H9 (cell line): ENCODE data around the gene MICA. TPM values are rescaled to one million over a fixed set of nuclear protein-coding genes. Genes with fewer than 3 reads are reported as not detected.
"Not testable (repeated sequence)": the region's sequence is repeated elsewhere in the genome, so short reads cannot be mapped to it uniquely, and the experiment has no call there.

Source experiments
- DNase-seq: peaks from one replicate; pipeline ENCODE4 v3.0.0-alpha.2; 2017
- H2AFZ ChIP-seq: one replicate; pipeline ENCODE4 v1.6.1; 2013; ENCODE audit warnings: mild to moderate bottlenecking, low read length, control low read depth, moderate library complexity
- H2AK5ac ChIP-seq: 2 replicates; pipeline ENCODE4 v1.6.1; 2013; ENCODE audit warnings: low read length, control low read depth, mixed read lengths; ENCODE audit not compliant: insufficient read length
- H2BK120ac ChIP-seq: one replicate; pipeline ENCODE4 v1.6.1; 2013; ENCODE audit warnings: low read depth, mild to moderate bottlenecking, low read length, control low read depth, inconsistent platforms; ENCODE audit not compliant: poor library complexity, severe bottlenecking
- H2BK12ac ChIP-seq: 2 replicates; pipeline ENCODE4 v1.6.1; 2013; ENCODE audit warnings: low read length, control low read depth, mixed read lengths, low read depth; ENCODE audit not compliant: insufficient read length
- H2BK15ac ChIP-seq: 2 replicates; pipeline ENCODE4 v1.6.1; 2013; ENCODE audit warnings: low read depth, low read length, control low read depth
- H2BK20ac ChIP-seq: one replicate; pipeline ENCODE4 v1.6.1; 2013; ENCODE audit warnings: low read depth, mild to moderate bottlenecking, low read length, control low read depth, inconsistent platforms; ENCODE audit not compliant: poor library complexity, severe bottlenecking
- H2BK5ac ChIP-seq: 2 replicates; pipeline ENCODE4 v1.6.1; 2013; ENCODE audit warnings: low read length, control low read depth, mixed read lengths; ENCODE audit not compliant: insufficient read length
- H3K14ac ChIP-seq: 2 replicates; pipeline ENCODE4 v1.6.1; 2013; ENCODE audit warnings: low read length, control low read depth; ENCODE audit not compliant: insufficient read depth
- H3K18ac ChIP-seq: 2 replicates; pipeline ENCODE4 v1.6.1; 2013; ENCODE audit warnings: low read depth, mild to moderate bottlenecking, mixed read lengths, low read length, control low read depth; ENCODE audit not compliant: insufficient read length
- H3K23ac ChIP-seq: 2 replicates; pipeline ENCODE4 v1.6.1; 2013; ENCODE audit warnings: low read length, control low read depth, mixed read lengths, low read depth; ENCODE audit not compliant: insufficient read length
- H3K23me2 ChIP-seq: 2 replicates; pipeline ENCODE4 v1.6.1; 2013; ENCODE audit warnings: low read depth, mild to moderate bottlenecking, mixed read lengths, low read length, control low read depth; ENCODE audit not compliant: insufficient read length, poor library complexity, severe bottlenecking
- H3K27ac ChIP-seq: 2 replicates; pipeline ENCODE4 v1.5.1; 2013; ENCODE audit warnings: low read length, control low read depth, mixed read lengths, low read depth; ENCODE audit not compliant: insufficient read length
- H3K27me3 ChIP-seq: 2 replicates; pipeline ENCODE4 v1.6.1; 2013; ENCODE audit warnings: low read length, control low read depth, inconsistent platforms; ENCODE audit not compliant: insufficient read depth
- H3K4ac ChIP-seq: 2 replicates; pipeline ENCODE4 v1.6.1; 2013; ENCODE audit warnings: low read depth, mild to moderate bottlenecking, control low read depth, inconsistent platforms, low read length, moderate library complexity
- H3K4me1 ChIP-seq: 2 replicates; pipeline ENCODE4 v1.6.1; 2013; ENCODE audit warnings: low read length, control low read depth, inconsistent platforms; ENCODE audit not compliant: insufficient read depth
- H3K4me2 ChIP-seq: 2 replicates; pipeline ENCODE4 v1.6.1; 2013; ENCODE audit warnings: low read length, control low read depth, mixed read lengths; ENCODE audit not compliant: insufficient read length, insufficient read depth
- H3K56ac ChIP-seq: 2 replicates; pipeline ENCODE4 v1.6.1; 2013; ENCODE audit warnings: low read depth, mild to moderate bottlenecking, mixed read lengths, low read length, control low read depth; ENCODE audit not compliant: insufficient read length
- H3K79me1 ChIP-seq: 2 replicates; pipeline ENCODE4 v1.6.1; 2013; ENCODE audit warnings: low read depth, mild to moderate bottlenecking, moderate library complexity, low read length, control low read depth, inconsistent platforms; ENCODE audit not compliant: insufficient read depth, poor library complexity, severe bottlenecking
- H3K79me2 ChIP-seq: 2 replicates; pipeline ENCODE4 v1.6.1; 2013; ENCODE audit warnings: low read length, control low read depth, inconsistent platforms; ENCODE audit not compliant: insufficient read depth
- H3K9ac ChIP-seq: 2 replicates; pipeline ENCODE4 v1.6.1; 2013; ENCODE audit warnings: low read length, control low read depth, mixed read lengths; ENCODE audit not compliant: insufficient read length; ENCODE audit errors: extremely low read depth
- H3K9me3 ChIP-seq: one replicate; pipeline ENCODE4 v1.6.1; 2013; ENCODE audit warnings: low read depth, low read length, inconsistent platforms; ENCODE audit not compliant: control insufficient read depth
- H3T11ph ChIP-seq: one replicate; pipeline ENCODE4 v1.6.1; 2013; ENCODE audit warnings: mild to moderate bottlenecking, low read length, control low read depth, inconsistent platforms
- H4K20me1 ChIP-seq: one replicate; pipeline ENCODE4 v1.6.1; 2013; ENCODE audit not compliant: control insufficient read depth, insufficient read length, insufficient read depth
- H4K5ac ChIP-seq: 2 replicates; pipeline ENCODE4 v1.6.1; 2013; ENCODE audit warnings: low read depth, mild to moderate bottlenecking, mixed read lengths, low read length, control low read depth; ENCODE audit not compliant: insufficient read length
- H4K8ac ChIP-seq: replicated peaks from 2 replicates; pipeline ENCODE4 v1.6.1; 2013; ENCODE audit warnings: low read length, control low read depth, mixed read lengths, low read depth; ENCODE audit not compliant: insufficient read length
- H4K91ac ChIP-seq: 2 replicates; pipeline ENCODE4 v1.6.1; 2013; ENCODE audit warnings: low read depth, mild to moderate bottlenecking, moderate library complexity, mixed read lengths, low read length, control low read depth; ENCODE audit not compliant: insufficient read length
- H3K27ac Mint-ChIP-seq, 3 experiments: 2 replicates in 2 of 3; 3 replicates in 1 of 3; pipeline ENCODE4 v1.8.0; 2020 to 2021; ENCODE audit warnings: mixed read lengths in 3 of 3, mild to moderate bottlenecking in 1 of 3, moderate library complexity in 1 of 3
- H3K27me3 Mint-ChIP-seq: 2 replicates; pipeline ENCODE4 v1.8.0; 2021; ENCODE audit warnings: low read depth, mild to moderate bottlenecking, moderate library complexity, mixed read lengths
- H3K36me3 Mint-ChIP-seq, 3 experiments: 2 replicates in 2 of 3; 3 replicates in 1 of 3; pipeline ENCODE4 v1.8.0; 2020 to 2021; ENCODE audit warnings: low read depth in 3 of 3, mixed read lengths in 3 of 3; ENCODE audit not compliant: insufficient read depth in 1 of 3
- H3K4me1 Mint-ChIP-seq, 2 experiments: 2 replicates each; pipeline ENCODE4 v1.8.0; 2020; ENCODE audit warnings: mixed read lengths in 2 of 2
- H3K4me3 Mint-ChIP-seq, 2 experiments: 2 replicates in 1 of 2; 3 replicates in 1 of 2; pipeline ENCODE4 v1.8.0; 2020 to 2021; ENCODE audit warnings: mild to moderate bottlenecking in 2 of 2, mixed read lengths in 2 of 2, moderate library complexity in 1 of 2
- H3K9me3 Mint-ChIP-seq, 2 experiments: 2 replicates in 1 of 2; 3 replicates in 1 of 2; pipeline ENCODE4 v1.8.0; 2020; ENCODE audit warnings: mild to moderate bottlenecking in 2 of 2, mixed read lengths in 2 of 2, moderate library complexity in 1 of 2
- CTCF ChIP-seq: fragments of 200-600 bp; sonication (generic); conservative IDR thresholded peaks from 3 replicates; pipeline ENCODE4 v1.8.0; 2021; ENCODE audit warnings: antibody characterized with exemption, mild to moderate bottlenecking
- WGBS: extraction: QIAGEN DNeasy Blood & Tissue Kit; methylation state at CpG from one replicate; pipeline ENCODE4 v1.1.7; 2013; ENCODE audit warnings: missing lambda C conversion rate, low lambda C conversion rate, mixed read lengths; ENCODE audit not compliant: insufficient read length; ENCODE audit errors: extremely low coverage; 5-methylcytosine and 5-hydroxymethylcytosine counted together
- total RNA-seq: library from RNA; stranded (reverse); gene quantifications from 2 replicates; pipeline ENCODE4 v1.2.1, GENCODE V29; 2021

Gene MICA
- total RNA-seq, 1 experiment from 2014 or later, result 8.5 TPM

GRCh38 chr6:31368461-31368860 is 34.9 kb upstream of the MICA start:
- no peak overlapping the region for H3K9ac ChIP-seq
- no peak for TF ChIP-seq CTCF
- H3K9me3 ChIP-seq, result no peaks in the 10 kb centered on the region
- H2BK20ac ChIP-seq, result no peak overlapping the region
- no peak overlapping the region for H2AK5ac ChIP-seq
- peaks cover 0 to 5% (median 0%) of the 10 kb centered on the region in 3 experiments; a peak in 2 of 7 replicates for H3K36me3 Mint-ChIP-seq
- H2AFZ ChIP-seq, result no peak overlapping the region
- no peak overlapping the region for H3K27ac Mint-ChIP-seq
- peaks cover 3% of the 10 kb centered on the region for H3K23me2 ChIP-seq
- no peaks in the 10 kb centered on the region for H3K27me3 ChIP-seq
- peaks cover 71% of the 10 kb centered on the region for H3K27me3 Mint-ChIP-seq
- peaks cover 6 to 10% of the 10 kb centered on the region in 2 experiments for H3K4me1 Mint-ChIP-seq
- no peak overlapping the region for H3K4me3 Mint-ChIP-seq
- no peak overlapping the region for H3K14ac ChIP-seq
- no peak overlapping the region for H3K23ac ChIP-seq
- peaks cover 10 to 13% of the 10 kb centered on the region in 2 experiments; a peak in 4 of 5 replicates for H3K9me3 Mint-ChIP-seq
- no peaks in the 10 kb centered on the region for H3K79me2 ChIP-seq
- no peak overlapping the region for H2BK12ac ChIP-seq
- no peak overlapping the region for H2BK5ac ChIP-seq
- no peak overlapping the region for H3K27ac ChIP-seq
- H3K18ac ChIP-seq, result no peak overlapping the region
- no peak overlapping the region for H3K4me2 ChIP-seq
- no peak overlapping the region for H3K56ac ChIP-seq
- DNase-seq, result no peak
- H4K8ac ChIP-seq, result no peak overlapping the region
- no peaks in the 10 kb centered on the region for H3K79me1 ChIP-seq
- H2BK120ac ChIP-seq, result no peak overlapping the region
- no peak overlapping the region for H4K91ac ChIP-seq
- no peaks in the 10 kb centered on the region for H4K20me1 ChIP-seq
- H3T11ph ChIP-seq, result no peak overlapping the region
- no peaks in the 10 kb centered on the region for H3K4me1 ChIP-seq
- H3K4ac ChIP-seq, result no peak overlapping the region
- no peak overlapping the region for H4K5ac ChIP-seq
- no CpG with 5 or more reads among the region's 2 CpGs for WGBS
- no peak overlapping the region for H2BK15ac ChIP-seq

GRCh38 chr6:31374118-31374517 is 29.3 kb upstream of the MICA start:
- H3K27me3 ChIP-seq, H3K4me3 Mint-ChIP-seq, DNase-seq, H3K9me3 ChIP-seq, H3K4ac ChIP-seq, H3K4me1 Mint-ChIP-seq, H2AK5ac ChIP-seq, H4K20me1 ChIP-seq, H4K91ac ChIP-seq, H3K27ac ChIP-seq, H3T11ph ChIP-seq, H2AFZ ChIP-seq, H3K23me2 ChIP-seq, H3K79me2 ChIP-seq, H4K8ac ChIP-seq, H3K14ac ChIP-seq, H2BK5ac ChIP-seq, H3K4me1 ChIP-seq, H2BK15ac ChIP-seq, H3K27ac Mint-ChIP-seq, H3K4me2 ChIP-seq, H2BK12ac ChIP-seq, H3K79me1 ChIP-seq, H3K56ac ChIP-seq, H3K9ac ChIP-seq, H3K23ac ChIP-seq, H3K36me3 Mint-ChIP-seq, H3K18ac ChIP-seq, H2BK20ac ChIP-seq, H4K5ac ChIP-seq, H2BK120ac ChIP-seq: not testable (repeated sequence)
- peaks cover 10 to 13% of the 10 kb centered on the region in 2 experiments; a peak in 4 of 5 replicates for H3K9me3 Mint-ChIP-seq
- WGBS, result no CpG with 5 or more reads among the region's 8 CpGs
- H3K27me3 Mint-ChIP-seq, result peaks cover 14% of the 10 kb centered on the region
